H4 (cell line): ENCODE results near the gene MRNIP. TPM values are rescaled to one million over a fixed set of nuclear protein-coding genes. Genes with fewer than 3 reads are reported as not detected.

ENCODE experiments used
- DNase-seq: peaks from one replicate; pipeline ENCODE4 v3.0.0-alpha.2; 2015; ENCODE audit warnings: low spot score
- total RNA-seq: library from RNA; depleted of rRNA; stranded (reverse); fragments of >200 nt; shearing (Covaris generic); gene quantifications from 2 replicates; pipeline ENCODE4 v1.2.3, GENCODE V29; 2014

MRNIP gene
- total RNA-seq, 1 experiment from 2014 or later: 3.8 TPM

- DNase-seq: no peak
Measured at GRCh38 chr5:179803651-179804554, 54.7 kb downstream of the MRNIP start.

- DNase-seq: no peak
Measured at GRCh38 chr5:179802950-179803562, 55.6 kb downstream of the MRNIP start.

GRCh38 chr5:179802207-179802883 is 56.3 kb downstream of the MRNIP start:
- DNase-seq: no peak

- DNase-seq: no peak
Measured at GRCh38 chr5:179801304-179802206, 57.1 kb downstream of the MRNIP start.

GRCh38 chr5:179800696-179801201 is 57.9 kb downstream of the MRNIP start:
- no peak for DNase-seq

GRCh38 chr5:179800071-179800695 is 58.4 kb downstream of the MRNIP start:
- DNase-seq: no peak

- DNase-seq: no peak
Measured at GRCh38 chr5:179799644-179799973, 59.0 kb downstream of the MRNIP start.

- no peak for DNase-seq
Measured at GRCh38 chr5:179798771-179799643, 59.6 kb downstream of the MRNIP start.

- no peak for DNase-seq
Measured at GRCh38 chr5:179798144-179798770, 60.4 kb downstream of the MRNIP start.

GRCh38 chr5:179797741-179798140 is 60.9 kb downstream of the MRNIP start:
- no peak for DNase-seq

- no peak for DNase-seq
Measured at GRCh38 chr5:179796877-179797608, 61.6 kb downstream of the MRNIP start.

- peak; percentile 63 for DNase-seq
Measured at GRCh38 chr5:179795863-179796833, 62.5 kb downstream of the MRNIP start.

- no peak for DNase-seq
Measured at GRCh38 chr5:179795049-179795862, 63.4 kb downstream of the MRNIP start.

- no peak for DNase-seq
Measured at GRCh38 chr5:179794575-179794974, 64.0 kb downstream of the MRNIP start.

GRCh38 chr5:179794171-179794570 is 64.4 kb downstream of the MRNIP start:
- DNase-seq: no peak

- DNase-seq: peak; percentile 79
Measured at GRCh38 chr5:179793468-179794139, 65.0 kb downstream of the MRNIP start, which contains the start of gene LTC4S. Gene LTC4S, plus strand, starts transcription at chr5:179793986. Its CDS starts 95 bp downstream, at chr5:179794081.
